ENCODE measurements around the gene PSMB5. TPM values are rescaled to one million over a fixed set of nuclear protein-coding genes. Genes with fewer than 3 reads are reported as not detected.

Gene PSMB5
- total RNA-seq, 1 experiment from 2014 or later, result 219 TPM

DNA sequence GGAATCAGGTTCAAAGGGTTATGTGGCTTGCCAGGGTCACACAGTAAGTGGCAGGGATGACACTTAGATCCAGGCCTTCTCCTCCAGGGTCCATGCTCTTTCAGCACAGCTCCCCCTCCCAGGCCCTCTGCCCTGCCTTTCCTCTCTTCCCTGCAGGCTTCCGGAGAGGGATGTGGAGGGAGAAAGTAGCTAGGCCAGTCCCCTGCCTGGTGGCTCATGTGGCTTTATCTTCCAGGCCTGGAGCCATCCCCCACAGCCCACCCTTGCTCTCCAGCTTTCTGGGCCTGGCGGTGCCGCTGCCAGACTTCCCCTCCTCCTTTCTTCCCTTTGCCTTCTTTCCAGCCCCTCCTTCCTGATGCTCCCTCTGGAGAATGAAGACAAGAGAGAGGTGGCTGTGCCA, 9.1 kb upstream of the PSMB5 start:
- DNase-seq (ENCODE audit: low spot score), result no peak

DNA sequence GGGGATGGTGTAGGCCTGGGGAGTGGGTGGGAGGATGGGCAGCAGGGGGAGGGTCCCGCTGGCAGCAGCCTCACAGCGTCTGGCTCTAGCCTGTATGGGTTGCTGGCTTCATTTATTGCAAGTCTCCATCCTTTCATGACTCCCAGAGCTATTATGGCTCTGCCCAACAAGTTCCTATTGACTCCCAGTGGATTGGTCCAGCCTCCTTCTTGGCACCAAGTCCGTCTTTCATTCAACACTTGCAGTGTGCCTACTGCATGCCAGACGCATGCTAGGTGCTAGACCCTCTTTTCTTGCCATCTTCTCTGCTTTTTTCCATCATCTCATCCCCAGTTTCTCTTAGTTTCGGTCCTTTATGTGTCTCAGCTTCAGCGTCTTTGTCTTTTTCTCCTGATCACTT, 8.4 kb upstream of the PSMB5 start:
- DNase-seq (ENCODE audit: low spot score), result no peak

DNA sequence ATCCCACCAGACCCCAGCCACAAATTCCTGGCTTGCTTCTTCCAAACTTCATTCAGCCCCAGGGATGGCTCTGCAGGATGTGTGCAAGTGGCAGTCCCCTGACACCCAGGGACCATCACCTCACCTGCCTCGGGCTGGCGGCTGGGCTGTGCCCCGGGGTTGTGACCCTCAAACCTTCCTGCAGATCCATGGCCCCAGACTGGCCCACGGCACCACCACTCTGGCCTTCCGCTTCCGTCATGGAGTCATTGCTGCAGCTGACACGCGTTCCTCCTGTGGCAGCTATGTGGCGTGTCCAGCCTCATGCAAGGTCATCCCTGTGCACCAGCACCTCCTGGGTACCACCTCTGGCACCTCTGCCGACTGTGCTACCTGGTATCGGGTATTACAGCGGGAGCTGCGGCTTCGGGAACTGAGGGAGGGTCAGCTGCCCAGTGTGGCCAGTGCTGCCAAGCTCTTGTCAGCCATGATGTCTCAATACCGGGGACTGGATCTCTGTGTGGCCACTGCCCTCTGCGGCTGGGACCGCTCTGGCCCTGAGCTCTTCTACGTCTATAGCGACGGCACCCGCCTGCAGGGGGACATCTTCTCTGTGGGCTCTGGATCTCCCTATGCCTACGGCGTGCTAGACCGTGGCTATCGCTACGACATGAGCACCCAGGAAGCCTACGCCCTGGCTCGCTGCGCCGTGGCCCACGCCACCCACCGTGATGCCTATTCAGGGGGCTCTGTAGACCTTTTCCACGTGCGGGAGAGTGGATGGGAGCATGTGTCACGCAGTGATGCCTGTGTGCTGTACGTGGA, 7.7 kb upstream of the PSMB5 start, which contains the start of gene PSMB11:
Gene PSMB11 (plus strand): TSS at position 51 of the 804 bp plus-strand sequence. CDS start 14 bp downstream, at position 65.
- DNase-seq (ENCODE audit: low spot score), result no peak

DNA sequence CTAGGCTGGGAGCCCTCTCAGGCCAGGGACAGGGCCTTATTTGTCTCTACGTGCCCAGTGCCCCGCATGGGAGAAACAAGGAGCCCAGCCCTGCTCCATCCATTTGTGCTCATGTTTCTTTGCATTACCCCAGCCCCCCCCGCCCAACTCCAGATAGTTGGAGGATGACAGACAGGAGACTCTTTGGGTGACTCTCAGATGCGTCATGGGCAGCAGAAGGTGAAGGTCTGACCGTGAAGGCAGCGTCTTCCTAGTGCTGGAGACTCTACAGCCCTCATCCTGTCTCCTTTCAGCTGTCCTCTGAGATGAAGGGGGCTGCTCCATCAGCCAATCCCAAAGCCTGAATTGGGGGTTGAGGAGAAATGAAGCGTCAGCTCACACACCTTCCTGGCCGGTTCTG, 7.0 kb upstream of the PSMB5 start:
- no peak for DNase-seq (ENCODE audit: low spot score)

DNA sequence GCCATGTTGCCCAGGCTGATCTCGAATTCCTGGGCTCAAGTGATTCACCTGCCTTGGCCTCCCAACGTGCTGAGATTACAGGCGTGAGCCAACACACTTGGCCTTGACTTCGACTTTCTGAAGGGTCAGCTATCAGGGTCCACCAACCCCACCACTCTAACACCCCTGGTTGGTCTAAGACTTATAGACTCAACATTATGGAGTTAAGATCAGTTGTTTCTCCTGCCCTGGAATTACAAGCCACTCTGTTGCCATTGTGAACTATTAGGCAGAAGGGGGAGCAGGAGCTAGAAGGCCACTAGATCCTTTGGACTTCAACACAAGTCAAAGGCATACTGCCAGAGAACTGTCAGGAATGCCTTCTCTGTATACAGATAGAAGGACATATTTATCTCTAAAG, 5.4 kb upstream of the PSMB5 start:
- no peak for DNase-seq (ENCODE audit: low spot score)

DNA sequence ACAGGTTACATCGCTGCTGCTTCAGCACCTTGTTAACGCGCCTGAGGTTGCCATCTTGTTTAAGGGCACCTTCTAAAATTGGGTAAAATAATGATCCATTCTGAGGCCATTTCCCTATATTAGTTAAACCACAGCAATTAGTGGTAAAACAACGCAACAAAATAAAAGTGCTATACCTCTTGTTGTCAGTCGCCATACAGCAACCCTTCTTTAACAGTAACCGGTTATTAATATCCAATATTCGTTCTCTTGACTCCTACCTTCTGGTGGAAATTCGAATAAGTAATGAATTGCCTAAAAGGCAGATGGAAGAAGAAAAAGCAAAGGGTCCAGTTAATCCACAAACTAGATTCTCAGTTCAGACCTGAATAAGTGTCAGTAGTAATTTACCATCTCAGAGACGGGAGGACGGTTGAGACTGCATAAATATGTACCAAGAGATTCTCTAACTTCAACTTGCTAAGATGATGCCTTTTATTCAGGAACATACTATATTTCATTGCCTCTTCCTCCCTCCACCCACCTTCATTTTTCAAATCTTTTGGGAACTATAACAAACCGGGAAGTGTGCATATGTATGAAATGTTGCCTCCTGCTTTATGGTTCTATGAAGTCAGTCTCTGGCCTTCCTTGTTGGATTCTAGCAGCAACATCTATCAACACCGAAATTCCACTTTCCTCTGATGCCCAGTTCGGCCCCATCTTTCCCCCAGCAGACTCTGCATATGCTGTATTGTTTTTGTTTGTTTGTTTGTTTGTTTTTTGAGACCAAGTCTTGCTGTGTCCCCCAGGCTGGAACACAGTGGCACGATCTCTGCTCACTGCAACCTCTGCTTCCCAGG, 824 bp upstream of the PSMB5 start:
- no peak for DNase-seq (ENCODE audit: low spot score)

DNA sequence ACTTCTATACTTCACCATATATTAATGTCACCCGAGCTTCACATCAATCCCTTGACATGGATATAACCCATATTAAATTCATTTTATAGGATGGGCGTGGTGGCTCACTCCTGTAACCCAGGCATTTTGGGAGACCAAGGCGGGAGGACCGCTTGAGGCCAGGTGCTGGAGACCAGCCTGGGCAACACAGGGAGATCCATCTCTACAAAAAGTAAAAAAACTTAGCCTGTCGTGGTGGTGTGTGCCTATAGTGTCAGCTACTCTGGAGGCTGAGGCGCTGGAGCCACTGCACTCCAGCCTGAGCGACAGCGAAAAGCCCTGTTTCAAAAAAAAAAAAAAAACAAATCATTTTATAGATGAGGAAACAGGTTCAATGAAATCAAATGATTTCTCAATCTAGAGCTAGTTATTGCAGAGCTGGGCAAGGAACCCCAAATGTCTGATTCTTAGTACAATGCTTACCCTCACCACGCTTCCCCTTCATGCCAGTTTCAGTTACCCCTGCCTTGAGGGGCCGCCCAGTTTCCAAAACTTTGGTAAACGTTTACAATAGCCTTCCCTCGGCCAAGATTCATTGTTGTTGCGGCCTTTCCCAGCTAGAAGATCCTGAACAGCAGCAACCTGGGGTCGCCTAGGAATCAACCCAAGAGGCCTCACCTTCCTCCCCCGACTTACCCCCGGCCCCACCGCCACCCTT, 751 bp downstream of the PSMB5 start:
- no peak for DNase-seq (ENCODE audit: low spot score)

DNA sequence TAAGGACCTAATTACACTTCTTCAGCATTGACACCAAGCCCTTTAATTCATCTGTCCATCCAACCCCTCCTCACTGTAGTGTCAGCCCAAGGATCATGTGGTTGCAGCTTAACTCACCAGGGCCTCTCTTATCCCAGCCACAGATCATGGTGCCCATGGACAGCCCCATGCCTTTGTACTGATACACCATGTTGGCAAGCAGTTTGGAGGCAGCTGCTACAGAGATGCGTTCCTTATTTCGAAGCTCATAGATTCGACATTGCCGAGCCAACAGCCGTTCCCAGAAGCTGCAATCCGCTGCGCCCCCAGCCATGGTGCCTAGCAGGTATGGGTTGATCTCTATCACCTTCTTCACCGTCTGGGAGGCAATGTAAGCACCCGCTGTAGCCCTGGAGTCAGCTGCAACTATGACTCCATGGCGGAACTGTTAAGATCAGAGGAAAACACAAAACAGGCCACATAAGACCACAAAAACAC, 1.4 kb downstream of the PSMB5 start:
- no peak for DNase-seq (ENCODE audit: low spot score)

DNA sequence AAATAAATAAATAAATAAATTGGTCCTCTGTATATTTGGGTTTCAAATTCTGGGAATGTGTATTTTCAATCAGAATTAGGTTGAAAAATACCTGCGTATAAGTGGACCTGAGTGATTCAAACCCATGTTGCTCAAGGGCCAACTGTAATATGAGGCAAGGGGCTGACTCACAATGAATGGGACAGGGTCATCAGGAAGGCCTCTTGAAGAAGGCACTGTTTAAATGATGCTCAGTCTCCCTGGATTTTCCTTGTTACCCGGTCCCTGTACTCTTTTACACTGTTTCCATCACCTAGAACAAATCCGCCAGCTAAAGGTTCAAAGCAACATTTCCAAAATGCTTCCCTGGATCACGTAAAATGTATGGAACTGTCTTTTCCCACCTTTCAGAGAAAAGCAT, 3.8 kb downstream of the PSMB5 start:
- no peak for DNase-seq (ENCODE audit: low spot score)

DNA sequence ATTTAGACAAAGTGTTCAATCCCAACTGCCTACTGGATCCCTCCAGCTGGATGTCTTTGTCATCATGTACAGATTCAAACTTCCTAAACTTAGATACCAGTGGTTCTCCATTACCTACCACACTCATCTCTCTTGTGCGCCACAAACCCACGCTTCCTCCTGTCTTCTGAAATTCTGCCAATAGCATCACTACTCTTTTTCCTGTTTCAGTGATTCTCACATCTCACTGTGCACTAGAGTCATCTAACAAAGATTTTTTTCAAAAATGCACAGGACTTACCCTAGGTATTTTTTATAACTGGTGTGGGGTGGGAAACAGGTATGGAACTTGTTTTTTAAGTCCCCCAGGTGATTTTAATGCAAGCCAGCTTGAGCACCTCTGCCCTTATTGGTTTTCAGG, 5.9 kb downstream of the PSMB5 start:
- DNase-seq (ENCODE audit: low spot score), result no peak

DNA sequence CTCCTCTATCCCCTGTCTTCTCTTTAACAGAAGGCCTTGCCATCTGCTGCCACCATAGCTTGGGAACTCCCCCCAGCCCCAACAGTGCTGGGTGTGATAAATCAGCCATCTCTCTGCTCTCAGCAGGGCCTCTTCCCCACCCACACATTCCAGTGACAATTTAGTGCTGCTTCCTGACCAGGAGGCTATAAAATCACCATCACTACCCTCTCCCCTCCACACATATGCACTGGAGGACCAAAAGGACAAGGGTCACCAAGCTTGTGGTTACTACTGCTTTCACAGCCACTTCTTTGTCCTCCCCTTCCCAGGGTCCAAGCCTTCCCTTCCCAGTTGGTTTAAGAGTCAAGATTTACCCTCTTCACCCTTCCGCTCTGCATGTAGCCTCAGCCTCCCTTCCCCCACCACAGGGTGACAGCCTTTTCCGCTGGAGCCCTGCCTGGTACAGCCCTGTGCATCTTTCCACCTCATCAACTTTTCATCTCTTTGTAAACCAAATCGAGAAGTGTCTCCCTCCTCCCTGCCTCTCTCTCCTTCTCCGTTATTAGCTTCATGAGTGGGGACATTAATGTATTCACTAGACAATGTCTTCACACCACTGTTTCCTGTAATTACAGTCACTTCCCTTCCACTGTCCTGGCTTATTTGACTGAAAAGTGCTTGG, 9.4 kb downstream of the PSMB5 start:
- no peak for DNase-seq (ENCODE audit: low spot score)

DNA sequence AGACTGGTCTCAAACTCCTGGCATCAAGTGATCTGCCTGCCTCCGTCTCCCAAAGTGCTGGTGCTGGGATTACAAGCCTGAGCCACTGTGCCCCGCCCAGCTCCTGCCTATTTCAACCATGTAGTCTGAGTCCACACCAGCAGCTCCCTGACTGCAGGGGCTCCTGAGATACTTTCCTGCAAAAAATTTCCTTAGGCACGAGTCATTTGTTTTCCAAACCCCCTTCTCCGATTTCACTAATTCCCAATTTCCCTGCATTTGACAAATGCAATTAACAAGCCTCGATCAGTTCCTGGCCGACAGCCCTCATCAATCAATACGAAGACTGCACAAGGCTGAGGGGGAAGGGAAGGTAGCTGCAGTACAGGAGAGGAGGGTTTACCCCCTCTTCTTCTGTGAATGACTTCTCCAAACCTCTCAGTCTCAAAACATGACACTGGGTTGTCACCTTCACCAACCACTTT, 10.1 kb downstream of the PSMB5 start:
- DNase-seq (ENCODE audit: low spot score), result no peak

DNA sequence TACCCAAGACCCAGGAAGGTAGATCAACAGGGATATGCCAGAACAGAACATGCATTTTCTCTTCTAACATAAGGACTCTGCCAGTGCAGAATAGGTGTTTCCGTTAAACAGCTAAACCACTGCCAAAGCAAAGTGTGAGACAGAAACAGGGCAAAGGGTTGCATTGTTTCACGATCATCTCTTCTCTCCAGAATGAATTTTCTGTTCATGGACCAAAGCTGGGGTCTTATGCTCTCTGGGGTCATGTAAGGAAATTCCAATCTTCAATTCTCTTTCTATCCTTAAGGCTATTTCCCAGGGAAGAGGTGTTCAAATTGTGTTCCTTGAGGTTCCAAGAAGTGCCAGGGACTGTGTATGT, 10.9 kb downstream of the PSMB5 start:
- no peak for DNase-seq (ENCODE audit: low spot score)

DNA sequence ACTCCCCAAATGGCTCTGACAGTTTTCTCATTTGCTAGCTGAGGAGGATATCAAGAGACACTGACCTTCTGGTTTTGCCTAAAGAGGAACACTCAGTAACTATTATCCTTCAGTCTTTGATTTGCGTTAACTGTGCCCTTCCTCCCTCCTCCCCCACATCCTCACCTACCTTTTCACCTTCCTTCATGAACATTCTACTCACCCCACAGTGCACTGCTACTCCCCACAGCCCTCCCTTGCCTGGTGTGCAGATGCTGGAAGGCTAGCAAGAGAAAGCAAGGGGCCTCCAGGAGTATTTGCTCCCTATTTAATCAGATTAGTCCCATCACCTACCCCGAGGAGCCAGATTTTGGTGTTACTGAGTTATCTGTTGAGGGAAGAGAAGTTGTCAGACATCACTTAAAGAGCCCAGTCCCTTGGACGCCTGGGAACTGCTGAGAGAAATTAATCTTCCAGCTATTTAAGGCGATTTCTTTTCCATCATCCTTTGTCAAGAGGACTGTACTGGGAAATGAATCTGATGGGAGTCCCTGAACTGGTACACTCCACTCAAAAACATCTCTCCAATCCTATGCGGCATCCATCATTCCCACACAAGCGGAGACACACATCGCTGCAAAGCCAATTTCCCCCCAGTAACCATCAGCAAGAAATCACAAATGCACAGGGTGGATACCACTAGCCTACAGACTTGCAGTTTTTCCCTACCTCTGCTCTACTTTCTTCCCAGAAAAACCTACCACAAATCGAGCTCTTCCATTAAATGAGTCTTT, 11.5 kb downstream of the PSMB5 start:
- no peak for DNase-seq (ENCODE audit: low spot score)

DNA sequence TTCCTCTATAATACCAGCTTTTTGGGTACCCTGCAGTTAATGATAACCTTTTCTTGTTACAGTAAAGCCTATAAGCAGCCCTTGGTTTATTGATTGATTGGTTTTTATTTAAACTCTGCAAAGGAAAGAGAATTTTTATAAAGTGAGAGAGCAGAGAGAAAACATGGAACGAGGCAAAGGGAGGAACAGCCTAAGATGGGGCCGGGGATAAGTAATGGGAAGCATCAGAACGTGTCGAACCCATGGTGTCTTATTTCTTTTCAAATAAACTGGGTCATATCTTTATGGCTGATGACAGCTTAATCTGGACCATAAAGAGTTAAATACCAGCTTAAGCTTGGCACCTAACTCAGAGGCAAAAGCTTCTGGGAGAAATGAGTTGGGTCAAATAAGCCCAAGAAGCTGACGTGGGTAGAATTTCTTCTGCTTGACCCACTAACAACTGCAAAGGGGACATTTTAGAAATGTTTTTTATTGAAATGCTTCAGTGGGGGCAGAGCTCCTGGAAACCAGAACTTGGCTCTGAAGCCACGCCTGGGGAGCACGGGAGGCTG, 12.7 kb downstream of the PSMB5 start:
- DNase-seq (ENCODE audit: low spot score), result no peak

DNA sequence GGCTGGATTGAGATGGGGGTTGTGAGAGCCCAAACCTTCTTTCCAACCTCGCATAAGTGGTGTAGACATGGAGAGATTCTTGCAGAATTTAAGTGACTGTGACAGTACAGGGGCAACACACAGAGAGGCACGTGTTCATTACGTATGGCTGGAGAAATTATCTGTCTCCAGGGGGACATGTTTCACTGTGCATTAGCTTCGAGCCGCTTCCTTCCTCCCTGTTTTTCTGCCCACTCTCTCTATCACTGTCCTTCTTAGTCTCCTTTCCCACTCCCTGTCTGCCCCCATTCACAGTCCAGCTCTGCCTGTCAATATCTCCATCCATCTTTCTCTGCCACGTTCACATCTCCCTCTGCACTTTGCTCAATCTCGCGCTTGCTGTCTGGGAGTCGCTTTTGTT, 13.3 kb downstream of the PSMB5 start:
- DNase-seq (ENCODE audit: low spot score), result no peak

DNA sequence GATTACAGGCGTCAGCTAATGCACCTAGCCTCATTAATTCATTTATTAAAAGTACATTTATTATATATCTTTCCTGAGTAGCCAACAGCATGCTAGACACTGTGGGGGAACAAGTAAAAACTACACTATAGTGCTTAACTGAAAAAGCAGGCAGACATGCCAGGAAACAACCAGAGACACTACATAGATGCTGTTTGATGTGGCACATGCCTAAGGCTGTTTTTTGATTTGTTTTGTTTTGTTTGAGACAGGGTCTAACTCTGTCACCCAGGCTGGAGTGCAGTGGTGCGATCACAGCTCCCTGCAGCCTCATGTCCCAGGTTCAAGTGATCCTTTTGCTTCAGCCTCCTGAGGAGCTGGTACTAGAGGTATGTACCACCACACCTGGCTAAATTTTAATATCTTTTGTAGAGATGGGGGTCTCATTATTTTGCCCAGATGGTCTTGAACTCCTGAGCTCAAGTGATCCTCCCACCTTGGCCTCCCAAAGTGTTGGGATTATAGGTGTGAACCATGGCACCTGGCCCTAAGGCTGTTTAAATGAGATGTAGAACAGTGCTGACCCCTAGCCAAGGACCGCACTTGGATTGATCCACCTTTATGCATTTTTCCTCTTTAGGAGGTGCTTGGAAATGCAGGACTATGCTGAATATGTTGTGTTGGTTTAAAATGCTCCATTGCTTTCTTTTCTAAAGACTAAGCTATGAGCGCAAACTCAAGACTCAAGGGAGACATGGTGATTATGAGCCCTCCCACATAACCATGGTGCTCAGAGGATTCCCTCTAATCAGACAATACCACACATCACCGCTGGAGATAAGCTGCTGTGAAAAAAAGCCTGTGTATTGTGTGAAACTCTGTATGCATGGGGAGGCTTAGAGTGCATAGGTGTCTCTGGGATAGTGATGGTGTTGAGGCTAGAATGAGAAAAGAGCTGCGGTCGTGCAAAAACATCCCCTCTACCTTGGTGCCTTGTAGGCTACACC, 14.3 kb downstream of the PSMB5 start:
- no peak for DNase-seq (ENCODE audit: low spot score)

DNA sequence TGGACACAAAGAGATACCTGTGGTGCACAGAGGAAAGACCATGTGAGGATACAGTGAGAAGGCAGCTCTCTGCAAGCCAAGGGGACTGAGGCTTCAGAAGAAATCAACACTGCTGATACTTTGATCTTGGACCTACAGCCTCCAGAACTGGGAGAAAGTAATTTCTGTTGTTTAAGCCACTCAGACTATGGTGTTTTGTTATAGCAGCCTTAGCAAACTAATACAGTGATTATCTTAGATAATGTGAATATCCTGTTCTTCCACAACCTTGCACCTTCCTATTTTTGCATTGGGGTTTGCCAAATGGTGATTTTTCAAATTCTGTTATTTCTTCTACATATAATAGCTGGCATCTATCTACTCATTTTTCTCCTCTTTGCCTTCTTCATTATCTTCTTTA, 16.6 kb downstream of the PSMB5 start:
- DNase-seq (ENCODE audit: low spot score), result no peak

DNA sequence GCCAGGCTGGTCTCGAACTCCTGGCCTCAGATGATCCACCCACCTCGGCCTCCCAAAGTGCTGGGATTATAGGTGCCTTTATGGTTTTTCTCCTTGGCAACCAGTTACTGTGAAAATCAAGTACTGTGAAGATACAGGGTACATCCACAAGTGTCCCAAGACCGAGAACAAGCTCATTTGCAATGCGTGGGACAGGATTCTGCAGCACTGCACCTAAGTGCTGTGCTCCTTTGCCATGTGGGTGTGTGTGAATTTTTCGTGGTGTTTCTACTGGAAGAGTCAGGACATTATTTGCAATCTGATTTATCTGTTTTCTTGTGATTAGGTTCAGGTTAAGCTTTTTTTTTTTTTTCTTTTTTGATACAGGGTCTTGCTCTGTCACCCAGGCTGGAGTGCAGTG, 17.6 kb downstream of the PSMB5 start:
- DNase-seq (ENCODE audit: low spot score), result no peak

Data from A172 (cell line).